A673 (cell line): ENCODE results near the gene IGFALS. TPM values are rescaled to one million over a fixed set of nuclear protein-coding genes. Genes with fewer than 3 reads are reported as not detected.

Experiments
- BruUV-seq: library from RNA; stranded (reverse); fragments of 400-500 nt; replicated peaks from 2 replicates; lab custom pipeline; 2021; lab: Mats Ljungman, UMichigan
- CTCF ChIA-PET: fragments of 300-600 bp; sonication (Branson Sonifier 250); formaldehyde crosslinking; loops from one replicate; lab custom pipeline; 2022; ENCODE audit warnings: antibody characterized with exemption; lab: Charles Lee
- POLR2A ChIA-PET: fragments of 300-600 bp; sonication (Branson Sonifier 250); formaldehyde crosslinking; loops from one replicate; lab custom pipeline; 2022; ENCODE audit warnings: antibody characterized with exemption; ENCODE audit not compliant: low non-redundant PET; lab: Charles Lee
- DNase-seq: peaks from one replicate; pipeline ENCODE4 v3.0.0-alpha.2; 2015; ENCODE audit warnings: low spot score
- H3K27ac ChIP-seq: fragments of 200-600 bp; sonication (generic); 2 replicates; pipeline ENCODE4 v1.5.1; 2016; ENCODE audit warnings: mixed run types, low read depth, mild to moderate bottlenecking, mixed read lengths, antibody characterized with exemption, low read length; ENCODE audit not compliant: poor library complexity, severe bottlenecking
- H3K27me3 ChIP-seq: fragments of 200-600 bp; sonication (generic); replicated peaks from 2 replicates; pipeline ENCODE4 v1.6.1; 2017; ENCODE audit warnings: mixed run types, low read depth, mild to moderate bottlenecking, mixed read lengths, antibody characterized with exemption, low read length; ENCODE audit not compliant: insufficient read depth, poor library complexity
- H3K36me3 ChIP-seq: fragments of 200-600 bp; sonication (generic); 2 replicates; pipeline ENCODE4 v1.6.1; 2016; ENCODE audit warnings: mixed run types, mild to moderate bottlenecking, mixed read lengths, antibody characterized with exemption, low read length; ENCODE audit not compliant: insufficient read depth, poor library complexity, severe bottlenecking
- H3K4me1 ChIP-seq: fragments of 200-600 bp; sonication (generic); 2 replicates; pipeline ENCODE4 v1.6.1; 2017; ENCODE audit warnings: mixed run types, mild to moderate bottlenecking, mixed read lengths, antibody characterized with exemption, low read length; ENCODE audit not compliant: insufficient read depth, poor library complexity, severe bottlenecking
- H3K4me3 ChIP-seq: fragments of 200-600 bp; sonication (generic); 2 replicates; pipeline ENCODE4 v1.5.1; 2016; ENCODE audit warnings: low read depth, mixed run types, mild to moderate bottlenecking, mixed read lengths, low read length; ENCODE audit not compliant: poor library complexity, severe bottlenecking
- H3K9me3 ChIP-seq: fragments of 200-600 bp; sonication (generic); 2 replicates; pipeline ENCODE4 v1.6.1; 2016; ENCODE audit warnings: mixed run types, low read depth, mild to moderate bottlenecking, mixed read lengths, antibody characterized with exemption, low read length; ENCODE audit not compliant: poor library complexity, severe bottlenecking
- EZH2 ChIP-seq: fragments of 200-600 bp; sonication (generic); IDR thresholded peaks from 2 replicates; pipeline ENCODE4 v1.6.1; 2017; ENCODE audit warnings: borderline replicate concordance, low read depth, mild to moderate bottlenecking, mixed read lengths, antibody characterized with exemption, low read length; ENCODE audit not compliant: poor library complexity, severe bottlenecking
- intact Hi-C: fragments of 100-400 bp; cut with micrococcal nuclease; formaldehyde crosslinking; loops from one replicate; pipeline ENCODE4 v1.10.0; 2022; ENCODE audit not compliant: unreplicated experiment
- total RNA-seq: library from RNA; stranded (reverse); gene quantifications from 2 replicates; pipeline ENCODE4 v1.2.3, GENCODE V29; 2021
- TF ChIP-seq, protein P1 (sequence below): fragments of 300-800, 200-600 bp; sonication (generic); conservative IDR thresholded peaks from 2 replicates; pipeline ENCODE4 v1.5.1; 2017; ENCODE audit warnings: low read depth, mild to moderate bottlenecking, antibody characterized with exemption, low read length, moderate library complexity, mixed read lengths

The IGFALS gene
- total RNA-seq, 1 experiment from 2014 or later = not detected

DNA sequence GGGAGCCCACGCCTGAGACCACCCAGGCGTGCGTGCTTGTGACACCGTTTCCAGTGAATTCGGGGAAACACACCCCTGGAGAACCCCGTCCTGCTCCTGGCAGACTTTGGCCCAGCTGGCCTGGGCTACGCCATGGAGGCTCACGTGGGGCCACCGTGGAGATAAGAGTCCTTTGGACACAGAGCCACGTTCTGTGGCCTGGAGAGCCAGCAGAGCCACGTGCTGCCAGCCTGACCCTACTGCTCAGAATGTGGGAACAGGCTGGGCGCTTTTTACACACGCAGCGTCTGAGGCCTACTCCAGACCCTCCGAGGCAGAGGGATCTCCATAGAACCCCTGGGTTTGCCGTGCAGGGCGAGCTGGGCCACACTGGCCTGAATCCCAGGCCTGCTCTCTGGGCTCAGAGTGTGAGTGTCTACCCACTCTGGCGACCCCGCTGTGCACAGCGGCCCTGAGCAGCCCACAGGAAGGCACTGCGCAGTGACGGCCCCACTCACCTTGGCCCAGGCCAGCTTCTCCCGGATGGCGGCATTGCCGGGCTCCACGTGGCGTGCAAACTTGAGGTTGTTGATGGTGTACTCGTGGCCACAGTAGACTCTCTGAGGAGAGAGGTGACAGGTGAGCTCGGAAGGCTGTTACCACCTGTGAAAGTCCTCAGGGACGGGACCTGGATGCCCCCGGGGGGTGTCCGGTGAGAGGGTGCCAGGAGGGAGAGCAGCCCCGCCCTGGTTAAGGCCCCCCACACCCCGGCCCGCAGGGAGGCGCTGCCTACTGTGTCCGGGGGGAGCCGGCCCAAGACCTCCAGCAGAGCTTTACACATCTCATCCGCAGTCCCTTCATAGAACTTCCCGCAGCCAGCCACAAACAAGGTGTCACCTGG lies 23.1 kb upstream of the IGFALS start:
- Histone ChIP-seq H3K4me1 (peaks cover 9% of the 10 kb centered on the region), H3K4me3 (no peak overlapping the region), H3K36me3 (no peaks in the 10 kb centered on the region), H3K27ac (no peak overlapping the region), H3K27me3 (no peaks in the 10 kb centered on the region), H3K9me3 (no peaks in the 10 kb centered on the region)
- TF ChIP-seq, protein P1, sequence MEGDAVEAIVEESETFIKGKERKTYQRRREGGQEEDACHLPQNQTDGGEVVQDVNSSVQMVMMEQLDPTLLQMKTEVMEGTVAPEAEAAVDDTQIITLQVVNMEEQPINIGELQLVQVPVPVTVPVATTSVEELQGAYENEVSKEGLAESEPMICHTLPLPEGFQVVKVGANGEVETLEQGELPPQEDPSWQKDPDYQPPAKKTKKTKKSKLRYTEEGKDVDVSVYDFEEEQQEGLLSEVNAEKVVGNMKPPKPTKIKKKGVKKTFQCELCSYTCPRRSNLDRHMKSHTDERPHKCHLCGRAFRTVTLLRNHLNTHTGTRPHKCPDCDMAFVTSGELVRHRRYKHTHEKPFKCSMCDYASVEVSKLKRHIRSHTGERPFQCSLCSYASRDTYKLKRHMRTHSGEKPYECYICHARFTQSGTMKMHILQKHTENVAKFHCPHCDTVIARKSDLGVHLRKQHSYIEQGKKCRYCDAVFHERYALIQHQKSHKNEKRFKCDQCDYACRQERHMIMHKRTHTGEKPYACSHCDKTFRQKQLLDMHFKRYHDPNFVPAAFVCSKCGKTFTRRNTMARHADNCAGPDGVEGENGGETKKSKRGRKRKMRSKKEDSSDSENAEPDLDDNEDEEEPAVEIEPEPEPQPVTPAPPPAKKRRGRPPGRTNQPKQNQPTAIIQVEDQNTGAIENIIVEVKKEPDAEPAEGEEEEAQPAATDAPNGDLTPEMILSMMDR = no peak
- TF ChIP-seq EZH2 = no peak
- CTCF ChIA-PET = no interaction called here
- intact Hi-C loops = no loop called here
- DNase-seq = no peak
- no TSS peak for BruUV-seq
- POLR2A ChIA-PET = no interaction called here

DNA sequence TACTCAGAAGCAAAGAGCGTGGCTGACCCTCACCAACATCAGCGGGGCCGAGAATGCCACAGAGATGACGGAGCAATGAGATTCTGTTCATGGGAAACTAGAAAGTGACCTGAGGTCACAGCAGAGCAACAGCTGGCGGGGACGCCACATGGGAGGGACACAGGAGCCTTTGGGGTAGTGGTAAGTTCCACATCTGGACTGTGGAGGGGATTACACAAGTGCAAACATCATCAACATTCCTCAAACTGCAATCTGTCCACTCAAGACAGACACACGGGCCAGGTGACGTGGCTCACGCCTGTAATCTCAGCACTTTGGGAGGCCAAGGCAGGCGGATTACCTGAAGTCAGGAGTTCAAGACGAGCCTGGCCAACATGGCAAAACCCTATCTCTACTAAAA lies 22.0 kb upstream of the IGFALS start:
- Histone ChIP-seq H3K4me3 (no peak overlapping the region), H3K36me3 (no peaks in the 10 kb centered on the region), H3K4me1 (peaks cover 9% of the 10 kb centered on the region), H3K27ac (no peak overlapping the region), H3K27me3 (no peaks in the 10 kb centered on the region), H3K9me3 (no peaks in the 10 kb centered on the region)
- BruUV-seq = no TSS peak
- CTCF ChIA-PET = no interaction called here
- DNase-seq = no peak
- POLR2A ChIA-PET = no interaction called here
- TF ChIP-seq, protein P1 = no peak
- no peak for TF ChIP-seq EZH2
- intact Hi-C loops = no loop called here

- H3K27ac ChIP-seq = no peak overlapping the region
- no peak overlapping the region for H3K4me3 ChIP-seq
- peak; percentile 92 for DNase-seq
- H3K36me3 ChIP-seq = no peaks in the 10 kb centered on the region
- CTCF ChIA-PET = interaction anchor here (0.6 kb wide), 1 partner anchor 41 kb away, joined by 3 read pairs; no protein-coding TSS in a partner anchor
- POLR2A ChIA-PET = no interaction called here
- no peaks in the 10 kb centered on the region for H3K27me3 ChIP-seq
- intact Hi-C loops = no loop called here
- H3K4me1 ChIP-seq = peaks cover 9% of the 10 kb centered on the region
- no peaks in the 10 kb centered on the region for H3K9me3 ChIP-seq
- TF ChIP-seq, protein P1 = peak; percentile 85
- no peak for TF ChIP-seq EZH2
- BruUV-seq = no TSS peak
Measured at GRCh38 chr16:1812732-1813163, 19.2 kb upstream of the IGFALS start.
